ENCODE results near the gene GGCT.

GGCT gene

GRCh38 chr7:30448461-30449189 lies 56.0 kb downstream of the GGCT start:
- intact Hi-C loops (cut with DNase I): no loop called here
- DNase-seq: no peak

GRCh38 chr7:30447466-30447865 lies 57.2 kb downstream of the GGCT start:
- intact Hi-C loops (cut with DNase I): no loop called here

More at GRCh38 chr7:30447466-30447865, 57.2 kb downstream of the GGCT start:
- no peak for DNase-seq
